NCI-H2227 (cell line): Measurements from ENCODE around the gene ADGRB3.

ENCODE experiments used
- DNase-seq: peaks from one replicate; lab custom pipeline; 2025; ENCODE audit not compliant: unreplicated experiment; lab: John Stamatoyannopoulos, UW

The ADGRB3 gene

DNA sequence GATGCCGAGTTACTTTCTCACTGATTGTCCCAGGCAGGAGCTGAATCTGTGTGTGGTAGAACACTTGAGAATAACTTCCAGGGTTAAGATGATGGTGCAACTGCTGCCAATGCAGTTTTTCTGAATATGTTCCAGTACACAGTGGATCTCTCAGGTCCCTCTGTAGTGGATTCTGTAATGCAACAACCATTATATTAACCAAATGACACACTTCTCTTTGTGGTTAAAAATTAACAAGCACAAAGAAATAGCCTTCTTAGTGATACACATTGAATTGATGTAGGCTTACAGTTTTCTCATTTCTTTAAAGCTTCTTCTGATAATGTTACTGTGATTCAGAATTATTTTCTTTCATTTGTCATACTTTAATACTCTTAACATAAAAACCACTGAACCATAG, 383.8 kb downstream of the ADGRB3 start:
- DNase-seq: no peak

DNA sequence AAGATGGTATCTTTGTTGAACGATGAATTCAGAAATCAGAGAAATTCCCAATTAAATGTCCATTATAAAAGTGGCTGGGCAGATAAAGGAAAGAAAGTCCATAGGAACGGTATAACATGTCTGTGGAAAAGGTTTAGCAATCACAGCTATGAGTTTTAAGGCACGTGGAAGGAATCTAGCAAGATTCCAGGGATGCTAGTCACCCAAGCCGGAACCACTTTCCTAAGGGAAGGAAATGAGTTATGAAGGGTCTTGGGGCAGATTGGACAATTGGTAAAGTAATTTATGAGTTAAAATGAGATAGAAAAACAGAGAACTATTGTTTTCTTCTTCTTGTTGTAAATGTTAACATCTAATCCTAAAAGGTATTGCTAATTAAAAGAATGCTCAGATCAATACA, 384.8 kb downstream of the ADGRB3 start:
- DNase-seq: no peak

DNA sequence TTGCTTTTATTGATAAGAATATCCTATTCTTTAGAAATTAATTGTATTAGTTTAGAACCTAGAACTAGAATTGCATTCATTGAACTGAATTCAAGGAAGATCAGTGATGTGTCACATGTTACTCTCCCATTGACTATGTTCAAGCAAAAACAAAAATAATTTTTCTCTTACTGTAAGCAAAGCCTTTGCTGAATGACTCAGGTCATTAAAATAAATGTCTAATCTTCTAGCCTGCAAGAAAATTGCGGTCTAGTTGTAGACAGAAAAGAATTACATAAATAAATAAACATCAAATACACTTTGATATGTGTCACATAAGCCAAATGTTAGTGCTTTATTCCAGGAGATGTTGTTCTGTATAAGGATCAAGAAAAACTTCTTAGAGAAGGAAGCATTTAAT, 387.9 kb downstream of the ADGRB3 start:
- no peak for DNase-seq

DNA sequence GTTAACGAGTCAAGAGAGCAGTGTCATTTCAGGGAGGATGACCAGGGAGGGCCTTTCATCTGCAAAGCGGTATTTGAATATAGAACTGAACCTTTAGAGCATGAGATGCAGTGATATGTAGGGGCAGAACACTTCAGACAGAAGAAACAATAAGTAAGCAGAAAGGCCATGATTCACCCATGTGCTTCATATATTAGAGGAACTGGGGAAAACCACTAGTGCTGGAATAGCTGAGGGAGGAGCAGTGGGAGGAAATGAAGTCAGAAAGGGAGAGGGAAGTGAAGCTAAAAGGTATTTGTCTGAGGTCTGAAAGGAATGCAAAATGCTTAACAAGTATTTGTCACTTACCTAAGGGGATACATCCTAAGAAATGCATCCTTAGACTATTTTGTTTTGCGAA, 391.2 kb downstream of the ADGRB3 start:
- DNase-seq: no peak

DNA sequence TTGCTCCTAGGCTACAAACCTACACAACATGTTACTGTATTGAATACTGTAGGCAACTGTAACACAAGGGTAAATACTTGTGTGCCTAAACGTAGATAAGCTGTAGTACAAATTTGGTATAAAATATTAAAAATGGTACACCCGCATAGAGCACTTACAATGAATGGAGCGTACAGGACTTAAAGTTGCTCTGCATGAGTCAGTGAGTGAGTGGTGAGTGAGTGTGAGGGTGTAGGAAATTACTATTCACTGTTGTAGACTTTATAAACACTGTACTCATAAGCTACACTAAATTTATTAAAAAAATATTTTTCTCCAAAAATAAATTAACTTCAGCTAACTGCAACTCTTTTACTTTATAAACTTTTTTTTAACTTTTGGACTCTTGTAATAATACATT, 391.6 kb downstream of the ADGRB3 start:
- DNase-seq: no peak

DNA sequence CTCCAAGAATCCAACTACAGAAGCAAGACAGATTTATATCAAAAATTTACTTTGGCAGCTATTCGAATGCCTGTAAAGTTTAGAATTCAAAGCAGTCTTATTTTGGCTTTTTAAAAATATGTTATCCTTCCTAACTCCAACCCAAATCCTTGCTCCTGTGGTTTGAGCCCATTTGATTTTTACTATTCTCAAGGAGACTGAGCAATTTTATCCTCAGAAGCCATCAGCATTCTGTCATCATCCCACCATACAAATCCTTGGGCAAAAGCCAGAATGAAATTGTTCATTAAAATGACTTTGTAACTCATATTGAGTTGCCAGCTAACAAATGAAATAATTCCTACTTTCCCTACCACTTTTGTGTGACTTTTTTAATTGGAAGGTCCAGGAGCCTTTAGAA, 392.8 kb downstream of the ADGRB3 start:
- DNase-seq: no peak

DNA sequence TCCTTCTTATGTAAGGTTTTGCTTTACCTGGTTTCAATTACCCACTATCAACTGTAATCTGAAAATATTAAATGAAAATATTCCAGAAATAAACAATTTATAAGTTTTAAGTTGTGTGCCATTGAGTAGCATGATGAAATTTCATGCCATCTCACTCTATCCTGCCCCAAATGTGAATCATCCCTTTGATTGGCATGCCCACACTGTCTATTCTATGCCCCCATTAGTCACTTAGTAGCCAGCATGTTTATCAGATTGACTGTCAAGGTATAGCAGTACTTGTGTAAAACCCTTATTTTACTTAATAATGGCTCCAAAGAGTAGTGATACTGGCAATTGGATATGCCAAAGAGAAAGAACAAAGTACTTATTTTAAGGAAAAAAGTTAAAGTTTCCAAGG, 403.8 kb downstream of the ADGRB3 start:
- DNase-seq: no peak

DNA sequence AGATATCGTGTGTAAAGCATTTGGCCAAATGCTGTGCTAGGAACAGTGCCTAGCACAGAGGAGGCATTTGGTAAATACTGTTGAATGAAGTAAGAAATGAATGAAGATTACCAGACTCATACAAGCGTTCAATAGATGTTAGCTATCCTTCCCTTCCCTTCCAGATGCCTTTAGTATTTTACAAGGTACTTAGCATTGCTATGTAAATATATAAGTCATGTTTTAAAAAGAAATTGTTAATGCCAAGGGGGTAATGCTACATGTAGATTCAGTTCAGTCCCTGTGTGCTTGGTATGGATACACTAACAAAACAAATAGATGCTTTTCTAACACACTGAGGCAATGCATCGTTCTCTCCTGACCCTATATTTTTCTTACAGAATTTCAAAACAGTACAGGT, 407.2 kb downstream of the ADGRB3 start:
- no peak for DNase-seq

DNA sequence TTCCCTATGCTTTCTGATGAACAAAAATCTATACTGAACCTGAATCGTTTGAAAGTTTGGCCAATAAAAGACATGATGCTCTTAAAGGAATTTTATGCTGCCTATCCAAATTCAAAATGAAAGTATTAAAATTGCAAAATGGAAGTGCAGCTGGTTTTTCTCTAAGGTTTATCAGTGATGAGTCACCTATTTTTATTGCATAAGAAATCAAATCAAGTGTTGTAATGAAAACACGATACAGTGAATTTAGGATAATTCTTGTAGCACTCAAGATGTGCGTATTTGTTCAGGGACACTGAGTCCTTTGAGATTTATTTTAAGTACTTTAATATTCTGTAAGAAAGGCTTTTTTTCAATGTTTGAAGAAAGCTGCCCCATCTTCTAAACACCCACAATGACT, 409.5 kb downstream of the ADGRB3 start:
- no peak for DNase-seq

DNA sequence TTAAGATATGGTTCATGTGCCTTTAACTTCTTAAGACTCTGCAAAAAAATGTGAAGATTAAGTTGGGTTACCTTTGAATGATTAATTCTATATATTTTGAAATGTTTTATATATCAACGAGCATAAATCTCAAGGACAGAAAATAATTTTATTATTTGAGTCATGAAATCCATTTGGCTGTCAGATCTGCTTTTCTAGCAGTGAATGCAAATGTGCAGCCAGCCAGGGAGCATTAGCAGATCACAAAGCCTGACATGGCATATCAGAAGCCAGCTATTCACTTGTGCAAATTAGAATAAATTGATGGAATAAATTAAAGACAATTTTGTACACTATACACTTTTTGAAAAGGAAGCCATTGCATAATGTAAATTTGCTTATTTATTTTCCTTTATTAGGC, 424.3 kb downstream of the ADGRB3 start:
- DNase-seq: no peak

DNA sequence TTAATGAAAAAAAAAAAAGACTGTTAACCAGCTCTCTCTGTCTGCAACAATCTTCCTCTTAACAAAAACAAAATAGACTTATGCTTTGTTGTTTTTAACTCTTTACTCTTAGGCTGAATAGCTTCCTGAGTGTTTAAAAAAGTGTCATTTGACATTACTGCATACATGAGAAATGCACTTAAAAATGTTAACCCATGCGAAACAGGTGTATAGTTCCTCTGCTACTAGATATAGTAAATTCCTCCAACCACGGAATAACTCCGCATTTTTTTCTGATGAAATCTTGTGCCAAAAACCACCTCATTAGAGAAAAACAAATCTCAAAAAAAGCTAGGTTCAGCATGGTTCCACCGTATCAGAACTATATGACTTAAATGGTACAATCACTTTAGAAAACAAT, 426.0 kb downstream of the ADGRB3 start:
- DNase-seq: no peak

DNA sequence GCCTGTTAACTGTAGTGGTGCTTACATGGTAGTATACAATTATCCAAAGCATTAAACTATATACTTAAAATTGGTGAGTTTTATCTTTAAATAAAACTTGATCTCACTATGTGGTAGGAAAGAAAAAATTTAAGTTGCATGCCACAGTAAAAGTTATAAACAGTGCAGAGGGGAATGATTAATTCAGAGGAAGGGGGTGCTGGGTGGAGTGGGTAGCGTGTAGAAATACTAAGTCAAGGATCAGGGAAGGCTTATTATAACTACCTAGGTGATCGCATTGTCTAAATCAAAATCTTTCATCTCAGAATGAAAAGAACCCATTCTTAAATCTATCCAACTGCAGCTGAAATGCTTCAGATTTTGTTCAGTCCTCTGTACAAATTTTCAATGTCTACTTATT, 428.3 kb downstream of the ADGRB3 start:
- no peak for DNase-seq

DNA sequence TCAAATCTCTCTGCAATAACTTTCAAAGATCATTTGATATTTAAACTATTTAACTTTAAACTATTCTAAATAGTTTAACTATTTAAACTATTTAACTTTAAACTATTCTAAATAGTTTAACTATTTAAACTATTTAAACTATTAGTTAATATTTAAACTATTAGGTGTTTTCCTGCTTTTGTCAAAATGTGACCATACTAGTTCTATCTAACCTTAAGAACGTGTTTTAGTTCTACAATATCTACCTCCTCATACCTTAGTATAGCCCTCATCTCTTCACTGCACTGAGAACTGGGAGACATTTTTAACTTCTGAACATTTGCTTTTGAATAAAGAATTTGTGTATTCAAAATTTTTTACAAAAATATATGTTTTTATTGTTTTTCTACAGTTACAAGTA, 429.1 kb downstream of the ADGRB3 start:
- no peak for DNase-seq

DNA sequence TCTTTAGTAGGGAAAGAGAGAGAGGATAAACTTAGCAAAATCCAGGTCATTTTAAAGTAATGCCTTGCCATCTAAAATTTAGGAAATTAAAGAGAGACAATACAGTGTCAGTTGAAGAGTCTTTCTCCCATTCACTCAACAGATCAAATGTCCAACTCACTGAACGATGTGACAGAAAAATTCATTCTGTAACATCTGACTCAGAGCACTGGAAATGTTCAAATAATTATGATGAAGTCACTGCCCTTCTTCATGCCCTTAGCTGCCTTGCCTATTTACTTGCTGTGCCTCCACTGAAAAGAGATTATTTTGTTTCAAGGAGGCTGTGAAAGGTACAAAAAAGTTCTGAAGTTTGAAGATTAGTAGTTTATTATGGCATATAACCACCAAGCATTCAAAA, 434.8 kb downstream of the ADGRB3 start:
- DNase-seq: no peak

DNA sequence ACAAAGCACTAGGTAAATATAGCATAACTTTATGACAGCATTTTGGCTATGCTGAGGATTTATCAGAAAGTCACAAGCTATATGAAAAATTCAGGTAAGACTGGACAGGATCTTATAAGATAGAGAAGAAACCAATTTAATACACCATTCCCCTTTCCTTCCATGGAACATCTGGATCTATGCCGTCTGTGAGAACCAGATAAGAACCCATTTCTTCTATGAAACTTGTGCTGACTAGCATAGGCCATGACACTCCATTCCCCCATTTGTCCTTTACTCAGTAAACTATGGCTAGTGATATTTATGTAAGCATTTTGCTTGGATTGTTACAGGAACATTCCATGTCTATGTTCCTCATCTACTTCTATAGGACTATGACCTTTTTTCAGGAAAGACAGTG, 437.7 kb downstream of the ADGRB3 start:
- no peak for DNase-seq

DNA sequence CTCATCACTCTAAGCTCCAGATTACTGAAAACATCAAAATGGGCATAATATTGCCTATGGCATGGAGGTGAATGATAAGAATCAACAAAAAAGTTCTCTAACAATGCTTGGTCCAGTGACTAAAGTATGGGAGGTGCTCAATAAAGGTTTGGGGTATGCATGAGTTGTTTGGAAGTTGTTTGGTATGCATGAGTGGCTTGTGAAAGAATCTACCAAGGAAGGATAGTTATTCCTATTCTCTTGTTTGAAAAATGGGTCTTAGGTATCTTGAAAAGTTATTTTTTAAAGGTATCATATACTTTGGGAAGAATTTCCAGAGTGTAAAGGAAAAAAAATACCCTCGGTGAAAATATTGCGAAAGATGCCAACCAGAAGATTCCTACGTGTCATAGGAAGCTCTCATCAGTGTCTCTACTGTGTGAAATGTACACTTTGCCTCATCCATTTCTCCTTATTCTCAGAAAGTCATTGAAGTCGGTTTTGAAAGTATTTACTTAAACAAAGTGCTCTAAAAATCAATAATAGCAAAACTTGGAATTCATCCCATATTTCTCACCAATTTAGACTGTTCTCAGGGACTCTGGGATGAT, 449.8 kb downstream of the ADGRB3 start:
- no peak for DNase-seq

DNA sequence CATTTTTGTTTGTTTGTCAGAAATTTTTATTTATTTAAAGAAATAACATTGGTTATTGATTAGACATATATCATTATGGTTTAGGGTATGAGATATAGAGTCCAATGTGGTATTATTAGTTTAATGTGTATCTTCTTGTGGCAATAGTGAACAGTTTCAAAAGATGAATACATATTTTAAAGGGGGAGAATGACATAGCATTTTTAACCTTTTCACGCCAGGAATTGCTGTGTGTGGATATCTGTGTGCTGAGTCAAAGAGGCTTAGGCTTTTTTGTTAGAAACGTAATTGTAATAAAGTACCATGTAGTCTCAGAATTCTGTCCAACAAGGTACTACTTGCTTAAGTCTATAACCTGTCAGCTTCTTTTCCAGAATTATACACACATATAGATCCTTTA, 451.6 kb downstream of the ADGRB3 start:
- no peak for DNase-seq

DNA sequence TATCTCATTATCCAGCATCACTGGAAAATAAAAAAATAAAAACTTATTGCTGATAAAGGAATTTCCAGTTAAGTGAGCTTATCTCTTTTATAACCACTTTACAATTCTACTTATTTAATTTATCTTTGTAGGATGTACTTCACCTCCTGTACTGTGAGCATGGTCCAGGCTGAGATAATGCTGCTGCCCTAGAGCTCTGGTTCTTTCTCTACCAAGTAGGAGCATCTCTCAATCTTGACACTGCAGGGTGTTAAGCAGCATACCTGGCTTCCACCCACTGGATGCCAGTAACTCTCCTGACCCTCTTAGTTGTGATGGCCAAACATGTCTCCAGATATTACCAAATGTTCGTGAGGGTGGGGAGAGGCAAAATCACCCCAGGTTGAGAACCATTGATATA, 454.5 kb downstream of the ADGRB3 start:
- no peak for DNase-seq

DNA sequence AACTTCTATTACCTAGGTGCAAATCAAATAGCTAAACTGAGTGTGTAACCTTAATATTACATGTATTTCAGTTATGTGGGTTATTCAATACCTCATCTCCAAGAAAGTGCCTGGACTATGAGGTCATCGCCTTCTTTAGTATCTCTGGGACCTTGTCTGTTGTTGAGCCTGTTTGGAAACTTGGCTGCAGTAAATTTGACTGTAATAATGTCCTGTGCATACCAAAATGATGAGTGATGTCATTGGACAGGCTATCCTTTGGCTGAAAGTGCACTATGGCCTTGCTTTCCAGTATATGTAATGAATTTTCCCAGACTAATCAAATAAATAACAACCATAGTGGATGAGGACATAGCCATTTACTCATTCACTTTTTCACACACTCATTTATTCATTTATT, 455.1 kb downstream of the ADGRB3 start:
- no peak for DNase-seq

DNA sequence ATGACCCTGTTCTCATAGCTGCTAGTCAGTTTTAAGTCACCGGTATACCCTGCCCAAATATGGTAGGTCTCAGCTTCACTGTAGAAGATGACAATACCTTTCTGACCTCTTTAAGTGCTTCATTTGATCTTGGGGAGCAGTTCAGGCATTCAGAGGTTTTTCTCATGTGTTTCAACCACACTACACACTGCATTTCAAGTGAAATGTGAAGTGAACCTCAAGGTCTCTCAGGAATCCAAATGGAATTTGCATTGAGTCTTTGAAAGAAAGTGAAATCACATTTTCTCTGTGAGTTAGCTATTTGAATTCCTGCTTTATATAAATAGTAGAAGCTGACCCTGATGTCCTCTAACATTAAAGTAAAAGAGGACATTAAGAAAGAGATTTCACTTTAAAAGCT, 461.6 kb downstream of the ADGRB3 start:
- no peak for DNase-seq

DNA sequence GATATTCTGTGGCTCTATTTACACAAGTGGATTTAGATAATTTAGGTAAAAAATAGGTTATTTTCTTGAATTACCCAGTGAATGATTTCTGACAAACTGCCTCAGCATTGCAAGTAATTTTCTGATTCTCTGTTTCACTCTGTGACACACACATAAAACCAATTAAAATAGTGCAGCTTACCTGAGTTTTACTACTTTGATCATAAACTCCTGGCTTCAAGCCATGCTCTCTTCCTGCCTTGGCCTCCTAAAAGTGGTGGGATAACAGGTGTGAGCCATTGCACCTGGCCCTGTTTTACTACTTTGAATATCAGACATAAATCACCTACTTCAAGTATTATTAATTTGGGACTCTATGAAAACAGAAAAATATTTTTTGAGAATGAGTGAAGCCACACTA, 462.9 kb downstream of the ADGRB3 start:
- DNase-seq: no peak

DNA sequence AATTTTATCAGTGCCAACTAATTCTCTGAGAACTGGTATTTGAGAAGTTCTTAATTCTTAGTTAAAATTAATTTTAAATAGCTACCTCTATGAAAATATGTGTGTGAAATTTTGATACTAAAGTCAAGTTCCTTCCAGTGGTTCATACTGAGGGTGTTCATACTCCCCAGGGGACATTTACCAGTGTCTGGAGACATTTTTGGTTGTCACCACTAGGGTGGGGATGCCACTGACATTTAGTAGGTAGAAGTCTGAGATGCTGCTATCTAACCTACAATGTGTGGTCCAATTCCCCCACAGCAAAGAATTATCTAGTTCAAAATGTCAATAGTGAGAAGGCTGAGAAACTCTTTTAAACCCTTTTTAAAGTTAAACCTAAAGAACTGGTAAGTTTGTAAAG, 463.8 kb downstream of the ADGRB3 start:
- DNase-seq: no peak

DNA sequence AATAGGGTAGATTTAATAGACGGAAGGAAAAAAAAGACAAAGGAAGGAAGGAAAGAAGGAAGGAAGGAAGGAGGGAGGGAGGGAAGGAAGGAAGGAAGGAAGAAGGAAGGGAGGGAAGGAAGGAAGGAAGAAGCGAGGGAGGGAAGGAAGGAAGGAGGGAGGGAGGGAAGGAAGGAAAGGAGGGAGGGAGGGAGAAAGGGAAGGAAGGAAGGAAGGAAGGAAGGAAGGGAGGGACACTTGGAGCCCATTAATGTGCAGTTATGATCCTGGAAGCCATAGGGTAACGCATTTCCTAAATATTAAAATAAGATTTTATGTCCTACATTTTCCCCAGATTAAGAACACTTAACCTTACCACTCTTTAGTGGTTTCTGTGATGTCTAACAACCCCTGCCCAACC, 465.7 kb downstream of the ADGRB3 start:
- DNase-seq: no peak

DNA sequence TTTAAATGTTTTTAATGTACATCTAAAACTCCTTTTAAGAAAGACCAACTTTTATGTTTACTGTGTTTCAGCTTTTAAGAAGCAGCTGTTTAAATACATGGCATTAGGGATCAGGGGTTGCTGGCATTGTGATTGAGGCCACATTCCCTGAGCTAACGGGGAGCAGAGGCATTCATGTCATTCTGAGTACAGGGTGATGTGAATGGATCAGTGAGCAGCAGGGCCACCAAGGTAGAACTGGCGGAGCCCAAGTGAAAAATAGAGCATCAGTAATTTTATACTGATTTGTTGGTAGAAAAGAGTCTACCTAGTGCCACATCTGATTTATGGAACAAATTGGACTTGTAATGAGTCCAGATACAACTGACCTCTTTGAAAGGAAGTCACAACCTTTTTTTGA, 467.3 kb downstream of the ADGRB3 start:
- DNase-seq: no peak
